Motor neuron (in vitro differentiated cells): ENCODE results near the gene CHI3L2. TPM values are rescaled to one million over a fixed set of nuclear protein-coding genes. Genes with fewer than 3 reads are reported as not detected.
A peak's percentile ranks its signal among the peaks of the same experiment; 100 is the strongest.

ENCODE experiments used
- ATAC-seq, 8 experiments: fragments of 200-7000 bp; cut with Tn5 transposase; replicated peaks in 6 of 8; 2 replicates each; pipeline ENCODE4 v1.8.0; 2021; ENCODE audit warnings: mild to moderate bottlenecking in 8 of 8, moderate library complexity in 8 of 8
- H3K27ac ChIP-seq, 2 donors: fragments of 250-450 bp; sonication (Bioruptor Pico); 2 replicates each; pipeline ENCODE4 v1.9.0; 2021; ENCODE audit warnings: antibody characterized with exemption in 2 of 2, mild to moderate bottlenecking in 2 of 2, moderate library complexity in 1 of 2
- H3K4me1 ChIP-seq, 2 donors: fragments of 250-450 bp; sonication (Bioruptor Pico); replicated peaks in 1 of 2; 2 replicates each; pipeline ENCODE4 v1.6.1; 2021; ENCODE audit warnings: antibody characterized with exemption in 2 of 2, mild to moderate bottlenecking in 2 of 2, moderate library complexity in 1 of 2
- H3K4me3 ChIP-seq, 5 donors: fragments of 250-450 bp; sonication (Bioruptor Pico); 2 replicates each; pipeline ENCODE4 v1.9.0; 2021; ENCODE audit warnings: antibody characterized with exemption in 5 of 5, mild to moderate bottlenecking in 5 of 5, moderate library complexity in 4 of 5
- WGBS, 10 experiments: fragments of 450-650 bp; shearing (Covaris generic); methylation state at CpG; one replicate each; pipeline ENCODE4 v1.0.0; 2022; 5-methylcytosine and 5-hydroxymethylcytosine counted together
- in situ Hi-C, 9 experiments: fragments of 400-800 bp; cut with MboI; loops; one replicate each; pipeline ENCODE4 v1.15.0; 2021; ENCODE audit warnings: low sequenced_read_pairs in 9 of 9, low pct_unique_long_range_greater_than_20kb in 2 of 9; ENCODE audit not compliant: unreplicated experiment in 9 of 9
- total RNA-seq, 8 experiments: library from RNA; unstranded; fragments of 300-600 nt; gene quantifications; 2 replicates each; pipeline versions ENCODE4 v1.2.3 to v1.2.4, GENCODE V29; 2022

Gene CHI3L2
- total RNA-seq, 8 experiments from 2014 or later = 0.08 to 3.1 (median 0.88) TPM; not detected in 2

DNA sequence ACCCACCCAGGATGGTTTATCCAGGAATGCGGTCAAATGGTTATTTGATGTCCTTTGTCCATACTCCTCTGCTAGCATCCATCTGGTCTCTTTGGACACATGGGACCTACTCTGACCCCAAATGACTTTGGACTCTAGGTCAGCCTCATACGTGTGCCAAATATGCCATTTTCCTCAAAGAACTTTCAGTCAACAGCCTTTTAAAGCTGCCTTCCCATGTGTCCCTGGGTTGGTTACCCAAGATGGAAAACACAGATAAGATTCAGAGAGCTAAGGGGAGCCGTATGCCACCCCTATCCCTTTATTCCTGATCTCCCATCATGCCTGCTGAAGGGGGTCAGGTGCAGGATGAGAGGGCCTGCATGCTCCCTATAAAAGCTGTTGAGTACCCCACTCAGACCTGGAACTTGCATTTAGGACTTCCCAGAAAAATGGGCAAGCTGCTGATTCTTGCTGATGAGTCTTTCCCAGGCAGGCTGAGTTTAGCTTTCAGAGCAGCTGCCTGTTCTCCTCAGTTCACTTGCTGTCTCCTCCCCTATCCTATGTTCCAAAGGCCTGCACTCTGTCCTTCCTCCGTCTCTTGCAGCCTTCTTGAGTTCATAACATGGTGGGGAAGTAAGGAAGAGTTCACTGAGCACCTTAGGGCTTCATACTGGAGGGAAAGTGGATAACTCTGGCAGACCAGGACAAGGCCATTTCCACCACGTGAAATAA is 19.8 kb downstream of the CHI3L2 start:
- ATAC-seq = no peak
- no peak overlapping the region for H3K4me3 ChIP-seq
- in situ Hi-C loops = loop anchor here in 3 of 9 experiments (25.0 kb wide), 1 partner anchor 140 kb away; no protein-coding TSS in a partner anchor
- WGBS, 10 experiments = 20 to 80% (median 58%) methylated on average over 1 to 5 of the region's 5 CpGs; no CpG with 5 or more reads in 1 of the 10 experiments
- no peaks in the 10 kb centered on the region for H3K4me1 ChIP-seq
- no peak overlapping the region for H3K27ac ChIP-seq

- H3K27ac ChIP-seq = no peak overlapping the region
- WGBS, 10 experiments = 0 to 86% (median 57%) methylated on average over 1 to 4 of the region's 4 CpGs; no CpG with 5 or more reads in 4 of the 10 experiments
- H3K4me3 ChIP-seq = no peak overlapping the region
- H3K4me1 ChIP-seq = no peaks in the 10 kb centered on the region
- peak in 1 of 8 experiments; percentile 19 for ATAC-seq
- in situ Hi-C loops = loop anchor here in 3 of 9 experiments (25.0 kb wide), 1 partner anchor 137 kb away; no protein-coding TSS in a partner anchor
Measured at GRCh38 chr1:111249960-111250359, 22.4 kb downstream of the CHI3L2 start.

GRCh38 chr1:111251570-111251969 is 24.1 kb downstream of the CHI3L2 start:
- WGBS, 10 experiments = 16 to 88% (median 71%) methylated on average over 2 to 8 of the region's 8 CpGs; no CpG with 5 or more reads in 2 of the 10 experiments
- no peak for ATAC-seq
- Histone ChIP-seq H3K27ac (no peak overlapping the region), H3K4me3 (no peak overlapping the region), H3K4me1 (no peaks in the 10 kb centered on the region)
- in situ Hi-C loops = no loop called here

GRCh38 chr1:111252786-111253185 is 25.3 kb downstream of the CHI3L2 start:
- 0 to 100% (median 71%) methylated on average over 1 to 2 of the region's 2 CpGs; no CpG with 5 or more reads in 3 of the 10 experiments for WGBS, 10 experiments
- Histone ChIP-seq H3K4me1 (no peaks in the 10 kb centered on the region), H3K4me3 (no peak overlapping the region), H3K27ac (no peak overlapping the region)
- in situ Hi-C loops = no loop called here
- no peak for ATAC-seq

- ATAC-seq = no peak
- Histone ChIP-seq H3K27ac (no peak overlapping the region), H3K4me3 (no peak overlapping the region), H3K4me1 (no peaks in the 10 kb centered on the region)
- 0 to 67% (median 55%) methylated on average over 1 of the region's 1 CpG; no CpG with 5 or more reads in 2 of the 10 experiments for WGBS, 10 experiments
- in situ Hi-C loops = no loop called here
Measured at GRCh38 chr1:111253876-111254275, 26.4 kb downstream of the CHI3L2 start.

- no peak overlapping the region for H3K4me3 ChIP-seq
- no peak for ATAC-seq
- no peaks in the 10 kb centered on the region for H3K4me1 ChIP-seq
- in situ Hi-C loops = no loop called here
- no peak overlapping the region for H3K27ac ChIP-seq
- 0 to 100% (median 78%) methylated on average over 1 to 8 of the region's 8 CpGs; no CpG with 5 or more reads in 1 of the 10 experiments for WGBS, 10 experiments
Measured at GRCh38 chr1:111256988-111257658, 29.6 kb downstream of the CHI3L2 start.

- WGBS, 10 experiments = 33 to 86% (median 69%) methylated on average over 1 to 4 of the region's 4 CpGs; no CpG with 5 or more reads in 2 of the 10 experiments
- in situ Hi-C loops = no loop called here
- Histone ChIP-seq H3K4me1 (peaks cover 9 to 15% of the 10 kb centered on the region in 2 donors), H3K27ac (no peak overlapping the region), H3K4me3 (no peak overlapping the region)
- ATAC-seq = no peak
Measured at GRCh38 chr1:111267801-111268508, 40.4 kb downstream of the CHI3L2 start.

GRCh38 chr1:111269825-111270406 is 42.4 kb downstream of the CHI3L2 start:
- ATAC-seq = peak in 2 of 8 experiments; percentile 56 to 78
- no peak overlapping the region for H3K4me3 ChIP-seq
- no peak overlapping the region for H3K27ac ChIP-seq
- H3K4me1 ChIP-seq = peaks cover 9 to 15% of the 10 kb centered on the region in 2 donors
- in situ Hi-C loops = no loop called here
- 17 to 100% (median 91%) methylated on average over 1 to 4 of the region's 4 CpGs; no CpG with 5 or more reads in 1 of the 10 experiments for WGBS, 10 experiments

GRCh38 chr1:111270771-111271463 is 43.4 kb downstream of the CHI3L2 start:
- ATAC-seq = no peak
- 31 to 58% (median 43%) methylated on average over 1 to 26 of the region's 40 CpGs; no CpG with 5 or more reads in 5 of the 10 experiments for WGBS, 10 experiments

DNA sequence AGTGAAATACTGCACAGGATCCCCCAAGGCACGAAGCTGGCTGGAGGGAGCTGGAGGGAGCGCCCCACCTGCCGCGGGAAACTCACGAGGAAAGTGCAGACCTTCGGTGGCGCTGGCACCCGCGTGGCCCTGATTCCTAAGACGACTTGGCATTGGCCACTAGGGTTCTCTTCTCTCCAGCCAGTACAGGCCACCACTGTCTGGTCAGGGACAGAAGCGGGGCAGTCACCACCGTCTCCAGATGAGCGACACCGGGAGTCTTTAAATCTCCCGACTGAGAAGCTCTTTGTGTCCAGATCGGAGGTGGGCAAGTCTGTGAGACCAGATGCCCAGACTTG is 43.9 kb downstream of the CHI3L2 start:
- in situ Hi-C loops = no loop called here
- peak in 1 of 8 experiments; percentile 30 for ATAC-seq
- peaks cover 9 to 15% of the 10 kb centered on the region in 2 donors for H3K4me1 ChIP-seq
- WGBS, 10 experiments = 4 to 65% (median 19%) methylated on average over 4 to 16 of the region's 16 CpGs; no CpG with 5 or more reads in 3 of the 10 experiments
- no peak overlapping the region for H3K27ac ChIP-seq
- H3K4me3 ChIP-seq = no peak overlapping the region

More at GRCh38 chr1:111270771-111271463, 43.4 kb downstream of the CHI3L2 start:
- in situ Hi-C loops = no loop called here
- Histone ChIP-seq H3K27ac (no peak overlapping the region), H3K4me1 (peaks cover 9 to 15% of the 10 kb centered on the region in 2 donors), H3K4me3 (no peak overlapping the region)

- in situ Hi-C loops = no loop called here
- WGBS, 10 experiments = 0 to 69% (median 19%) methylated on average over 2 to 3 of the region's 3 CpGs
- Histone ChIP-seq H3K27ac (no peak overlapping the region), H3K4me1 (peaks cover 9 to 15% of the 10 kb centered on the region in 2 donors), H3K4me3 (no peak overlapping the region)
- ATAC-seq = peak in 4 of 8 experiments; percentile 35 to 66 (median 47)
Measured at GRCh38 chr1:111272081-111272480, 44.6 kb downstream of the CHI3L2 start.

- WGBS, 10 experiments = 19 to 96% (median 78%) methylated on average over 2 to 4 of the region's 4 CpGs; no CpG with 5 or more reads in 1 of the 10 experiments
- H3K27ac ChIP-seq = no peak overlapping the region
- ATAC-seq = peak in 2 of 8 experiments; percentile 45 to 49
- H3K4me3 ChIP-seq = no peak overlapping the region
- in situ Hi-C loops = no loop called here
- peaks cover 9 to 15% of the 10 kb centered on the region in 2 donors for H3K4me1 ChIP-seq
Measured at GRCh38 chr1:111274653-111275052, 47.1 kb downstream of the CHI3L2 start.
